GM12878 (cell line): ENCODE measurements around the gene PQBP1. TPM values are rescaled to one million over a fixed set of nuclear protein-coding genes. Genes with fewer than 3 reads are reported as not detected.

Experiments used
- ATAC-seq: fragments of 200-7000 bp; cut with Tn5 transposase; 3 replicates; pipeline ENCODE4 v1.9.1; 2020; ENCODE audit warnings: mild to moderate bottlenecking, moderate library complexity
- BruUV-seq: library from RNA; stranded (reverse); fragments of 400-500 nt; replicated peaks from 2 replicates; lab custom pipeline; 2021; lab: Mats Ljungman, UMichigan
- CTCF ChIA-PET: fragments of 300-600 bp; sonication (Branson Sonifier 250); formaldehyde crosslinking; extraction: SDS; loops from one replicate; lab custom pipeline; 2021; ENCODE audit warnings: inconsistent platforms; lab: Yijun Ruan, JAX
- POLR2A ChIA-PET: fragments of 350-600 bp; formaldehyde crosslinking; extraction: SDS; loops from one replicate; lab custom pipeline; 2021; ENCODE audit warnings: inconsistent platforms; lab: Charles Lee
- RAD21 ChIA-PET: fragments of 300-600 bp; sonication (Branson Sonifier 250); formaldehyde crosslinking; loops from one replicate; lab custom pipeline; 2023; ENCODE audit warnings: antibody characterized with exemption; ENCODE audit not compliant: unreplicated experiment; lab: Charles Lee
- SMC1A ChIA-PET: fragments of 300-600 bp; sonication (Branson Sonifier 250); formaldehyde crosslinking; loops from one replicate; lab custom pipeline; 2023; ENCODE audit not compliant: unreplicated experiment, uncharacterized antibody; lab: Charles Lee
- DNase-seq: peaks from one replicate; pipeline ENCODE4 v3.0.0-alpha.2; 2011; ENCODE audit warnings: low read depth, low spot score
- FAIRE-seq: peaks from 3 replicates; lab custom pipeline; 2011; peaks lifted over from hg19 to GRCh38; lab: Jason Lieb, UNC
- H2AFZ ChIP-seq: 2 replicates; pipeline ENCODE4 v1.6.0; 2011; ENCODE audit warnings: low read depth, low read length, control low read depth; ENCODE audit not compliant: control insufficient read depth
- H3K27ac ChIP-seq: 2 replicates; pipeline ENCODE4 v1.5.1; 2011; ENCODE audit warnings: control low read depth; ENCODE audit not compliant: control insufficient read depth, insufficient read depth
- H3K27me3 ChIP-seq, 2 experiments: replicated peaks in 1 of 2; 2 replicates each; pipeline versions ENCODE4 v1.6.0 to v1.6.1; 2011; ENCODE audit warnings: low read length in 1 of 2; ENCODE audit not compliant: control insufficient read depth in 2 of 2, insufficient read depth in 2 of 2
- H3K36me3 ChIP-seq, 2 experiments: 2 replicates each; pipeline ENCODE4 v1.5.1; 2011; ENCODE audit warnings: low read length in 1 of 2; ENCODE audit not compliant: control insufficient read depth in 2 of 2, insufficient read depth in 2 of 2
- H3K4me1 ChIP-seq: 2 replicates; pipeline ENCODE4 v1.6.1; 2011; ENCODE audit warnings: mild to moderate bottlenecking, low read length, moderate library complexity, mixed read lengths; ENCODE audit not compliant: control insufficient read depth, insufficient read depth
- H3K4me2 ChIP-seq: 2 replicates; pipeline ENCODE4 v1.6.0; 2011; ENCODE audit warnings: control low read depth; ENCODE audit not compliant: control insufficient read depth, insufficient read depth
- H3K4me3 ChIP-seq: fragments of 200-600 bp; sonication (generic); 2 replicates; pipeline ENCODE4 v1.5.1; 2016
- H3K79me2 ChIP-seq: 2 replicates; pipeline ENCODE4 v1.6.0; 2011; ENCODE audit warnings: low read length; ENCODE audit not compliant: control insufficient read depth, insufficient read depth
- H3K9ac ChIP-seq: 2 replicates; pipeline ENCODE4 v1.8.0; 2011; ENCODE audit warnings: low read length, control low read depth, mixed read lengths; ENCODE audit not compliant: control insufficient read depth, insufficient read depth
- H3K9me3 ChIP-seq: replicated peaks from 3 replicates; pipeline ENCODE4 v1.5.1; 2011; ENCODE audit warnings: mild to moderate bottlenecking, low read length; ENCODE audit not compliant: control insufficient read depth, insufficient read depth
- H4K20me1 ChIP-seq: 2 replicates; pipeline ENCODE4 v1.6.0; 2011; ENCODE audit not compliant: control insufficient read depth, insufficient read depth
- BHLHE40 ChIP-seq, 2 experiments: fragments of 450-650 bp in 1 of 2; IDR thresholded peaks; 2 replicates each; pipeline ENCODE4 v1.6.1; 2011 to 2017; ENCODE audit warnings: low read depth in 2 of 2, borderline replicate concordance in 1 of 2, improper control_type of control experiment in 1 of 2, low read length in 1 of 2, mild to moderate bottlenecking in 1 of 2
- MYC ChIP-seq: IDR thresholded peaks from 2 replicates; pipeline ENCODE4 v1.6.1; 2011; ENCODE audit warnings: mild to moderate bottlenecking, low read length, moderate library complexity, inconsistent platforms; ENCODE audit not compliant: insufficient read depth, insufficient replicate concordance, insufficient read length, severe bottlenecking
- NBN ChIP-seq: fragments of 450-650 bp; IDR thresholded peaks from 2 replicates; pipeline ENCODE4 v1.6.1; 2016
- NR2F1 ChIP-seq: fragments of 450-650 bp; conservative IDR thresholded peaks from 2 replicates; pipeline ENCODE4 v1.6.1; 2017; ENCODE audit warnings: mild to moderate bottlenecking
- STAT1 ChIP-seq: fragments of 450-650 bp; conservative IDR thresholded peaks from 2 replicates; pipeline ENCODE4 v1.6.1; 2014; ENCODE audit warnings: antibody characterized with exemption, mild to moderate bottlenecking
- ZNF592 ChIP-seq: fragments of 450-650 bp; IDR thresholded peaks from 2 replicates; pipeline ENCODE4 v1.6.1; 2017; ENCODE audit warnings: mild to moderate bottlenecking, moderate library complexity
- WGBS: methylation state at CpG from one replicate; pipeline ENCODE4 v1.1.6; 2016; ENCODE audit warnings: low lambda C conversion rate; ENCODE audit not compliant: insufficient replicate concordance, insufficient coverage; ENCODE audit errors: missing lambda C conversion rate; 5-methylcytosine and 5-hydroxymethylcytosine counted together
- in situ Hi-C: fragments of 300-500 bp; cut with MboI; formaldehyde crosslinking; loops from 9 replicates; pipeline ENCODE4 v1.14.3; 2018; ENCODE audit warnings: mixed read lengths
- intact Hi-C: fragments of 100-400 bp; cut with micrococcal nuclease; formaldehyde crosslinking; loops from one replicate; pipeline ENCODE4 v1.14.2; 2022; ENCODE audit not compliant: unreplicated experiment
- polyA plus RNA-seq, 11 experiments: library from polyadenylated mRNA; depleted of rRNA in 4 of 11; unstranded in 6 of 11; stranded (reverse) in 5 of 11; fragments of >200 nt; fragmentation: Nextera tagmentation in 4 of 11; fragmentation: Illumina TruSeq in 1 of 11; extraction: Ambion mirVana in 4 of 11; extraction: Trizol in 1 of 11; gene quantifications; 1 replicate in 1 of 11; 2 replicates in 10 of 11; pipeline versions ENCODE4 v1.2.1 to v1.2.3, GENCODE V29; 2011 to 2016; ENCODE audit warnings: inconsistent platforms in 2 of 11, missing spikeins in 2 of 11, low read depth in 1 of 11
- total RNA-seq, 4 experiments: library from RNA; depleted of rRNA in 3 of 4; stranded (reverse); fragments of >200 nt in 3 of 4; fragmentation: Illumina TruSeq in 1 of 4; extraction: Trizol in 1 of 4; gene quantifications; 2 replicates each; pipeline versions ENCODE4 v1.2.1 to v1.2.3, GENCODE V29; 2013 to 2021

Gene PQBP1
- total and polyA plus RNA-seq, 10 of the 15 experiments (the other 5 are each of a cell fraction or from before 2014, with no cell fraction given), result 12.5 to 74.8 (median 68.5) TPM

- TF ChIP-seq ZNF592 (0 out of 2 replicates have a peak, but pooled peaks have one; percentile 3), STAT1 (no peak), NBN (no peak)
- TF ChIP-seq, all 136 proteins: peak for 6
Observed at GRCh38 chrX:48940404-48940955, 42.8 kb downstream of the PQBP1 start (continued).

GRCh38 chrX:48942895-48943294 is 45.2 kb downstream of the PQBP1 start:
- Histone ChIP-seq H3K36me3 (peaks cover 0 to 16% of the 10 kb centered on the region in 2 experiments; a peak in 3 of 4 replicates), H3K4me3 (no peak overlapping the region), H3K27me3 (no peaks in the 10 kb centered on the region), H3K9me3 (no peaks in the 10 kb centered on the region), H3K9ac (no peak overlapping the region), H3K4me2 (no peak overlapping the region), H2AFZ (no peak overlapping the region), H4K20me1 (no peaks in the 10 kb centered on the region), H3K4me1 (peaks cover 38% of the 10 kb centered on the region), H3K27ac (peak overlapping the region; percentile 31), H3K79me2 (peaks cover 35% of the 10 kb centered on the region)
- TF ChIP-seq MYC (no peak), BHLHE40 (IDR thresholded peaks at IDR 0.05; ENCODE audit: borderline replicate concordance in 1 of 2, low read depth in 2 of 2, low read length in 1 of 2) (no peak), NR2F1 (peak; percentile 45; the same call in 1 of the 2 replicates)
- POLR2A ChIA-PET, result interaction anchor here (0.9 kb wide), 1 partner anchor 14 kb away, joined by 3 read pairs; no protein-coding TSS in a partner anchor
- CTCF ChIA-PET, result interaction anchor here (0.6 to 1.2 kb wide), 5 partner anchors 16 to 1715 kb away, joined by 3 to 4 read pairs (median 3); partner anchors contain the start of genes PIM2 and TFE3
- SMC1A ChIA-PET, result interaction anchor here (1.1 to 1.8 kb wide), 4 partner anchors 10 to 294 kb away, joined by 3 to 5 read pairs (median 4); no protein-coding TSS in a partner anchor
- ATAC-seq (no peak), FAIRE-seq (no peak), DNase-seq (no peak)
- no TSS peak for BruUV-seq
- intact Hi-C loops (loop anchor here (10.0 kb wide), 1 partner anchor 298 kb away; no protein-coding TSS in a partner anchor), in situ Hi-C loops (loop anchor here (25.0 kb wide), 1 partner anchor 1731 kb away; the partner anchor contains the start of gene CDK16)
- WGBS, result 56% methylated on average over 2 of the region's 2 CpGs
- RAD21 ChIA-PET, result interaction anchor here (1.4 to 1.5 kb wide), 3 partner anchors 16 to 51 kb away, joined by 4 to 7 read pairs (median 5); no protein-coding TSS in a partner anchor
